KOPT-K1 (cell line): ENCODE measurements around the gene GRID2.
"Not testable (repeated sequence)": the region's sequence is repeated elsewhere in the genome, so short reads cannot be mapped to it uniquely, and the experiment has no call there.

Experiments
- H3K27ac ChIP-seq: fragments of 200-600 bp; sonication (generic); 2 replicates; pipeline ENCODE4 v1.5.1; 2016; ENCODE audit warnings: antibody characterized with exemption, mild to moderate bottlenecking, low read depth, low read length; ENCODE audit not compliant: poor library complexity, severe bottlenecking
- H3K36me3 ChIP-seq: fragments of 200-600 bp; sonication (generic); 2 replicates; pipeline ENCODE4 v1.5.1; 2017; ENCODE audit warnings: antibody characterized with exemption, mild to moderate bottlenecking, low read length, moderate library complexity; ENCODE audit not compliant: insufficient read depth
- H3K9me3 ChIP-seq: fragments of 200-600 bp; sonication (generic); 2 replicates; pipeline ENCODE4 v1.5.1; 2017; ENCODE audit warnings: antibody characterized with exemption, low read length, mild to moderate bottlenecking; ENCODE audit not compliant: insufficient read depth, poor library complexity, severe bottlenecking

GRID2 gene

DNA sequence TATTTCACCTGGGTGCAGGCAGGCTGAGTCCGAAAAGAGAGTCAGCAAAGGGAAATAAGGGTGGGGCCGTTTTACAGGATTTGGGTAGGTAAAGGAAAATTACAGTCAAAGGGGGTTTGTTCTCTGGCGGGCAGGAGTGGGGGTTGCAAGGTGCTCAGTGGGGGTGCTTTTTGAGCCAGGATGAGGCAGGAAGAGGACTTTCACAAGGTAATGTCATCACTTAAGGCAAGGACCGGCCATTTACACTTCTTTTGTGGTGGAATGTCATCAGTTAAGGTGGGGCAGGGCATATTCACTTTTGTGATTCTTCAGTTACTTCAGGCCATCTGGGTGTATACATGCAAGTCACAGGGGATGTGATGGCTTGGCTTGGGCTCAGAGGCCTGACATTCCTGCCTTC lies 32.2 kb upstream of the GRID2 start:
- not testable (repeated sequence) for H3K27ac ChIP-seq, H3K36me3 ChIP-seq

DNA sequence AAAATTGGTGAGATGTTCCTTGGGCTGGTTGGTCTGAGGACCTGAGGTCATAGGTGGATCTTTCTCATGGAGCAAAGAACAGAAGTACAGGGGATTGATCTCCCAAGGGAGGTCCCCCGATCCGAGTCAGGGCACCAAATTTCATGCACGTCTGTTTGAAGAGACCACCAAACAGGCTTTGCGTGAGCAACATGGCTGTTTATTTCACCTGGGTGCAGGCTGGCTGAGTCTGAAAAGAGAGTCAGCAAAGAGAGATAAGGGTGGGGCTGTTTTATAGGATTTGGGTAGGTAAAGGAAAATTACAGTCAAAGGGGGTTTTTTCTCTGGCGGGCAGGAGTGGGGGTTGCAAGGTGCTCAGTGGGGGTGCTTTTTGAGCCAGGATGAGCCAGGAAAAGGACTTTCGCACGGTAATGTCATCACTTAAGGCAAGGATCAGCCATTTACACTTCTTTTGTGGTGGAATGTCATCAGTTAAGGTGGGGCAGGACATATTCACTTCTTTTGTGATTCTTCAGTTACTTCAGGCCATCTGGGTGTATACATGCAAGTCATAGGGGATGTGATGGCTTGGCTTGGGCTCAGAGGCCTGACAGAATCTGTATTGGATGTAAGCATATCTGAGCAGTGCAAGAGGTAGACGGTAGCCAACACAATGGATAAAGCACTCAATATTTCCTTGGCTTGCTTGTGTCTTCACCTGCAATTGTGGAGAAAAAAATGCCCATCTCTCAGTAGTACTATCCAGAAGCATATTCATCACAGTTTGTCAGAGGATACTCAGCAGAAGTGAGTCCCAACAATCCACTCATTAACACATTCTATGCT lies 26.5 kb upstream of the GRID2 start:
- H3K9me3 ChIP-seq, H3K36me3 ChIP-seq, H3K27ac ChIP-seq: not testable (repeated sequence)

More for the DNA sequence above, 32.2 kb upstream of the GRID2 start:
- H3K9me3 ChIP-seq, result not testable (repeated sequence)

DNA sequence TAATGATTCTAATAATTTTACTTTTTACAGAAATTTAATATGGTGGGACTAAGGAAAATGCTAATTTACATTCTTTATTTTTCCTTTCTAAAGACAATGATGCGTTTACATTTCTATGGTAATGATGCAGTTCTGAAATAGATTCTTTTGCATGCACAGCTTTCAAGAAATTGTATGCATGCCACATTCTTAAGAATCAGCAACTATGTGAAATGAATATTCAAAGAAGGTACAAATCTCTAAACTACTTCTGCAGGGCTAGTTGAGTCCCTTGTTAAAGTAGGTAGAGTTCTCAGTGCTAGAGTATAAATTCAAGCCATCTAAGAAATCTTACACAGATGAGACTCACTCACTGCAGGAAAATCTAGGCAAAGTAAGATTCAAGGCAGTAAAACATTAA lies 24.5 kb upstream of the GRID2 start:
- Histone ChIP-seq H3K9me3 (no peaks in the 10 kb centered on the region), H3K27ac (no peak overlapping the region), H3K36me3 (no peaks in the 10 kb centered on the region)

DNA sequence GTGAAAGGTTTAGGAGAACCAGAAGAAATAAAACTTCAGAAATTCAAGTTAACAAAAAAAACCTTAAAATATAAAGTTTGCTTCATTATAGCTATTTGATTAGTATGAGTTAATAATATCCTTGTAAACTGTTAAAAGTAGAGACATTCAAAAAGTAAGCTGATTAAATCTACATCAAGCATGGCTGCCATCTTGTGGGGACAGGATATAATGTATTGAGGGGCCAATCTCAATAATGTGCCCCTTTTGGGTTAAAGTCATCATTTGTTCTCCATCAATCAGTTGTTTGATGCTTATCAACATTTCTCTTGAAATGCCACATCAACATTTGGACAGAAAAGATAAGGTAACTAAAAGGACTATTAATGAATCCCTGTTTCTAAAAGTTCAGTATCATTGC lies 4.6 kb upstream of the GRID2 start:
- Histone ChIP-seq H3K36me3 (no peaks in the 10 kb centered on the region), H3K27ac (no peak overlapping the region)

DNA sequence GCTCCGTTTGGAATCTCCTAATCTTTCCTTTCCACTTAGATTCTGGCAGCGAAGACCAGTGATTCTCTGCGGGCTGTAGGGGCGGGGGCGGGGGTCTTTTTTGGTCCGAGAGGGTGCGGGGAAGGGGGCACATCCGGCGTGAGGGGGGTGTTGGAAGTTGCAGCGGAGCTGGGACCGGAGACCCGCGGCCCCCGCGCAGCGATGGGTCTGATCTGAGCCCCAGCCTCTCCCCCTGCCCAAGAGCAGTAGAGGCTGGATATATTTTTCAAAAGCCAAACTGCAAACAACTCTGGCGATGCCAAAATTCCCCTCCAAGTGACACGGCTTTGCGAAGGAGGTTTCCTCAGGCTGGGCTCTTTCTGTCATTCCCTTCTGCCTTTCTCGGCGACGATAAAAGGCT lies 355 bp downstream of the GRID2 start:
- Histone ChIP-seq H3K9me3 (no peaks in the 10 kb centered on the region), H3K27ac (no peak overlapping the region), H3K36me3 (no peaks in the 10 kb centered on the region)

More for the DNA sequence above, 4.6 kb upstream of the GRID2 start:
- no peaks in the 10 kb centered on the region for H3K9me3 ChIP-seq

DNA sequence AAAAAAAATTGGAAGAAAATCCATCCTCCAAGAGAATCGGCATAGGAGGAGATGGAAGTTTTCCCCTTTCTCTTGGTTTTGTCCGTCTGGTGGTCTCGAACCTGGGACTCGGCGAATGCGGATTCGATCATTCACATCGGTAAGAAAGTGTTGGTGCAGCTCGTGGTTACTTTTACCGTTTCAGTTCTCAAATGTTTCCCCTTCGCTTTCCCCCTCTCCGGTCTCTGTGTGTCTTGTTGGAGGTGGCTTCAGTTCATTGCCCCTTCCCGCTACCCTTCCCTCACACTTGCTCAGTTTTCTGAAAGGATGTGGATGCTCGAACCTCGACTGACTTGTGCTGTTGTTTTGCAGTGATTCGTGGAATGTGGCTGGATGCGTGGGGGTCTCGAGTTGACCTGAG lies 840 bp downstream of the GRID2 start:
- no peaks in the 10 kb centered on the region for H3K36me3 ChIP-seq
- no peaks in the 10 kb centered on the region for H3K9me3 ChIP-seq
- H3K27ac ChIP-seq, result no peak overlapping the region

DNA sequence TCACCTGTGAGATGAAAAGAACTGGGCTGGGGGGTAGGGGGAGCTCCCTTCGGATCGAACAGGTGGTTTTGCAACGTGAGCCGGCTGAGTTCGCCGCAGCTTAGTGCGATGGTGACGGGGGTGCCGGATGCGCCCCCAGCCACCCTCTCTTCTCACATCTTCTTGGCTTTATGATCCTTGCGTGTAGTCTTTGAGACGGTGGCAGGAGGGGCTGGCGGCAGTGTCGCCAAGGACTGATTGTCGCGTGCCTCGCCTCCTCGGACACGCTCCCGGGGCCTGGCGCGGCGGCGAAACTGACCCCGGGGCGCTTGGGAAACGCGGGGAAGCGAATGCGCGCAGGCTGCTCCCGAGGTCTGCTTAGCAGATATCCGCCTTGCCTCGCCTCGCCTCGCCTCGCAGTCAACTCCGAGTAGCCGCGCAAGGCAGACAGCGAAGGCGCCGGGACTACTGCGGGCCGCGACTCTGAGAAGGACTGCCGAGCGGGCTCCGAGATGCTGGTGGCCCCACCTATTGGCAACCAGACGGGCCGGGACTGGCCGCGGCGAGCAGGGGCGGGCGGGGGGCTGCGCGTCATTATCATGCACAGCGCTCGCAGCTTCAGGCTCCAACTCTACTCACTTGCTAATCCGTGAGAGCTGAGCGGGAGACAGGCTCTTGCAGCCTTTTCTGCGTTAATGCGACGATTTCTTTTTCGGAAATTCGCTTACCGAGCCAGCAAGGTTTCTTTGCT lies 1.5 kb downstream of the GRID2 start:
- H3K36me3 ChIP-seq, result no peaks in the 10 kb centered on the region
- H3K27ac ChIP-seq, result no peak overlapping the region
- no peaks in the 10 kb centered on the region for H3K9me3 ChIP-seq

DNA sequence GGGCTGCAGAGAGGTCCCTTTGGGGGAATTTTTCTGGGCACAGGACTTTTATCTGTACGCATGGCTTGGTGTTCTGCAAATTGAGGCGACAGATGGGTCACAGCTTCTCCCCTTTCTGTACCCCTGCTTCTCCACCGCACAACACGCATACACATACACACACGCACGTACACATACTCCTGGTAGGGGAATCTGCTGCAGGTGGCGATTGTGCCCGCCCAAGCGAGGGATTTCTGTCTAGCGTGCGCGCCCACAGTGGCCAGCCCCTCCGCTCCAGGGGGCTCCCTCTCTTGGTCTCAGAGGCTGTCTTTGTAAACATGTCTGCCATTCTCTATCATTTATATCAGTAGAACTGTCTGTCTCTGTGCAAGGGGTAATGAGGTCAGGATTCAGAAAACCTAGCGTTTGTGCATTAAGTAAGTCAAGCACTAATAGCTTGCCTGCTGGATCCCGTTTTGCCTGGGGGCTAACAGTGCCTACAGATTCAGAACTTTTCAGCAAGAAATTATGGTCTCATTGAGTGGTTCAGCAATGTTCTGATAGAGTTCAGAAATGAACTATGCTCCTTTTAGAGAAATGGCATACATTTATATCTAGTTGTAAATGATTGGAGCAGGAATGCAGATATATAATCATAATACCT lies 2.2 kb downstream of the GRID2 start:
- Histone ChIP-seq H3K36me3 (no peaks in the 10 kb centered on the region), H3K27ac (no peak overlapping the region), H3K9me3 (no peaks in the 10 kb centered on the region)

DNA sequence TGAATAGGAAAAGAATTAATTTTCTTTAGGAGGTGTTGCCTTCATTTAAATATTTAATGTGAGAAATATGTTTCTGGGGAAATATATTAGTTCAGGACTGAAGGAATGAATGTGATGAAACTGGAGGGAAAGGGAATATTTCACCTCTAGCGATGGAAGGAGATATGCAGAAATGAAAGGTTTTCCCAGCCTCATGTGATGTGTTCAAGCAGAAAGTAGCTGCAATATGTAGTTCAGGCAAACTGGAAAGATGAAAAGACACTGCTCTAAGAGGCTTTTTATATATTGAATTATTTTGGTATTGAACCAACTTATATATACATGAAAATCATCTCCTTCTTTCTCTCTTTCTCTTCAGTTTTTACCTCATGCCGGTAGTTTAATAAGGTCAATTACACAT lies 3.4 kb downstream of the GRID2 start:
- no peak overlapping the region for H3K27ac ChIP-seq
- H3K9me3 ChIP-seq, result no peaks in the 10 kb centered on the region
- no peaks in the 10 kb centered on the region for H3K36me3 ChIP-seq

DNA sequence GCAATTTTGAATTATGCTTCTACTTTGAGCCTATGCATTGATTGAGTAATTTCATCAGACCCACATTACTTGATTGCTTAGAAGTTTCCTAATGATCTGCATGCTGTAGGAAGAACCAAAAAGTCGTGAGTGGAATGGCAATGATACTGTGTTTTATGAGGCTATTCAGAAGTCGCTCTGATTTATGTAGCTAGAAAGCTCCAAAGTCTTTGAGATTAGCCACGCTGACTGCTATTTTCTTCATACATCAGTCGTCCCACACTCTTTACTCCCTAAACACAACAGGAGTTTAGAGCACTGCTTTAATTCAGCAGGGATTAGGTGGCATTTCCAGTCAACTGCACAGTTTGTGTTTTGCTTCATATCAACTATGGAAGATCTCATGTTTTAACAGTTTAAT lies 4.1 kb downstream of the GRID2 start:
- Histone ChIP-seq H3K36me3 (no peaks in the 10 kb centered on the region), H3K9me3 (no peaks in the 10 kb centered on the region), H3K27ac (no peak overlapping the region)

DNA sequence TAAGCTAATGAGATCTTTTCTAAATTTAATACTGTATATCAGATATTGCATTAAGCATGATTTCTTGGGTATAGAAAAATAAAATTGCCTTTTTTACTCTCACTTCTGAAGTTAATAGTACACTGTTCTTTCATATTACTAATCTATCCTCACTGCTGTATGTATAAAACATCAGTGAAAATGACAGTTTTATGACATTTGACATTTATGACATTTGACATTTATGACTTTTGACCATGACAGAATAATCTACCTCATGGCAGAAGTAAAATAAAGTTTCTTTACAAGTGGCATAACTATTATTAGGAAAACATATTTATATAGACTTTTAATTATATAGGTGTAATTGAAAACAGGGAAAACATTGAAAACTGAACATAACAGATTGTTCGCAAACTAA lies 13.3 kb downstream of the GRID2 start:
- H3K36me3 ChIP-seq, result no peaks in the 10 kb centered on the region
- no peaks in the 10 kb centered on the region for H3K9me3 ChIP-seq
- no peak overlapping the region for H3K27ac ChIP-seq

DNA sequence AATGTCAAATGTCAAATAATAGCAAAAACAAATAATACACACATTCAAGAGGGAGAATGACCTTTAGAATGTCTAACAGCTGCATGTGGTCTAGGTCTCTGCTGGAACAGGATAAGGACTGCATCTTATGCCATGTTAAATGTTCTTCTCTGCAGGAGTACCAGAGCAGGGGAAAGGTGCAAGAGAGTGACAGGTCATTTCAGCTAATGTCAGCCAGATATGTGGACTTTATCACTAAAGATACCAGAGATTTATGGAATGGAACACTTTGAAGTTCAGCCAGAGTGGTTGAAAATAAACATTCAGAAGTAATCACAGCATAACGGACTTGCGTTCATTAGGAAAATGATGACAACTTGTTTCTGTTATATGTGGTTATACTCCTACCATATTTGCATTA lies 24.3 kb downstream of the GRID2 start:
- H3K27ac ChIP-seq, result no peak overlapping the region
- H3K36me3 ChIP-seq, result no peaks in the 10 kb centered on the region
- no peaks in the 10 kb centered on the region for H3K9me3 ChIP-seq

DNA sequence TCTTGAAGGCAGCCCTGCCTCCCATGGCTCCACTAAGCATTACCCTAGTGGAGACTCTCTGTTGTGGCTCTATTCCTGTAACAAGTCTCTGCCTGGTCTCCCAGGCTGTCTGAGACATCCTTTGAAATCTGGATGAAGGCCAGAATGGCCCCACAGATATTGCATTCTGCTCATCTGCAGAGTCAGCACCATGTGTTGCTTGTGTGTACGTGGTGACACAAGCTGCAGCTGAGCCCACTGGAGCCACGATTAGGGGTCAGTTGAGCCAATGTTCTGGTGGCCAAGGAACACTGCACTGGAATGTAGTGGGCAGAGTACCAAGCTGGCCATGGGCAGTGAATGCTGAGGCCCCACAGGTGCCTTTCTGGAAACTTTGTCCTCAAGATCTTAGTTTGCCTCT lies 29.2 kb downstream of the GRID2 start:
- Histone ChIP-seq H3K9me3 (no peaks in the 10 kb centered on the region), H3K27ac (no peak overlapping the region)

DNA sequence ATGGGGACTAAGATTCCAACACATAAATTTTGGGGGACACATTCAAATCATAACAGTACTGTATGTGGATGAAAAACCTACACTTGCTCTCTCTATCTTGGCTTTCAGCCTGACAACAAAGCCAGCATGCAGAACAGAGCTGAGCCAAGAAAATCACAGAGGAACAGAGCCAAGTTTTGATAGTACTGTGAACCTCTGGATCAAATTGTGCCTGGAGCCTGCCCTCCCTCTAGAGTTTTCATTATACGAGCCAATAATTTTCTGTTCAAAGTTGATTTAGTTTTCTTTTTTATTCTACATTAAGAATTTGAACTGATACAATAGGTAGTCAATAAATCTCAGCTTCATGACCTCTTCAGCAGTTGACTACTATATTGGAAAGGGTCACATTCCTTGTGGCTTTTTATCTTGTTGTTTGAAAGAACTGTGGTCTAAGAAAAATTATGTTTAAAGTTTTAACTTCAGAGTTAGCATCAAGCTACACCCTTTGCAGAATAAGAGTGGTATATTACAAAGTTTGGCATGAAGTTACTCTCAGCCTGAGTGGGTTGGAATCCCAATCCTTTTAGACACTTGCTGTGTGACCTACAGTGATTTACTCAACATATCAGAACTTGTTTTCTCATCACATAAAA lies 31.1 kb downstream of the GRID2 start:
- H3K36me3 ChIP-seq, result no peaks in the 10 kb centered on the region
- no peaks in the 10 kb centered on the region for H3K9me3 ChIP-seq
- H3K27ac ChIP-seq, result no peak overlapping the region

More for the DNA sequence above, 29.2 kb downstream of the GRID2 start:
- no peaks in the 10 kb centered on the region for H3K36me3 ChIP-seq

DNA sequence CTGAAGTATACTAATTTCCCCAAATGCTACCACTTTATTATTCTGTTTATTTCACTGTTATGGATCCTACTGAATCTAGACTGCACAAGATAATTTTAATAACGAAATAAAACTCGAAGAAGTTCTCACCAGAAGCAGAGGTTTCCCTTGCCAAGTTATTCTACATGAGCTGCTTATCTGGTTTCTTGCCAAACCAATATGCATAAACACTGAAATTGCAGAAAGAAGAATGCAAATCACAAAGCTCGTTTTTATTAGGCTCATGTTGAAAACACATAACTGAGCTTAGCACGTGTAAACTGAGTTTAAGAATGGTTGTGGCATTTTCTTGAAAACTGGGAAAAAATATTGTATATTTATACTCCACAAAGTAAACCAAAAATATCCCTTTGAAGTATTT lies 35.9 kb downstream of the GRID2 start:
- H3K9me3 ChIP-seq, result no peaks in the 10 kb centered on the region
- H3K27ac ChIP-seq, result no peak overlapping the region
- H3K36me3 ChIP-seq, result no peaks in the 10 kb centered on the region
